Activated naive CD8-positive, alpha-beta T cell (primary cell): ENCODE results near the gene FARP1.

Experiments
- H3K27ac Mint-ChIP-seq: one replicate; pipeline ENCODE4 v1.8.0; 2021; ENCODE audit warnings: mixed read lengths
- H3K27me3 Mint-ChIP-seq: one replicate; pipeline ENCODE4 v1.8.0; 2021; ENCODE audit warnings: mixed read lengths
- H3K36me3 Mint-ChIP-seq: one replicate; pipeline ENCODE4 v1.8.0; 2021; ENCODE audit warnings: mixed read lengths
- H3K4me1 Mint-ChIP-seq: one replicate; pipeline ENCODE4 v1.8.0; 2021; ENCODE audit warnings: low read depth, mixed read lengths
- H3K4me3 Mint-ChIP-seq: one replicate; pipeline ENCODE4 v1.8.0; 2021; ENCODE audit warnings: mild to moderate bottlenecking, mixed read lengths
- H3K9me3 Mint-ChIP-seq: one replicate; pipeline ENCODE4 v1.8.0; 2021; ENCODE audit warnings: low read depth, mixed read lengths

FARP1 gene

GRCh38 chr13:98429977-98430736 is 287.3 kb downstream of the FARP1 start:
- peaks cover 17% of the 10 kb centered on the region for H3K27me3 Mint-ChIP-seq
- no peaks in the 10 kb centered on the region for H3K9me3 Mint-ChIP-seq
- H3K4me1 Mint-ChIP-seq: no peaks in the 10 kb centered on the region
- H3K27ac Mint-ChIP-seq: no peak overlapping the region
- no peak overlapping the region for H3K4me3 Mint-ChIP-seq
- H3K36me3 Mint-ChIP-seq: no peaks in the 10 kb centered on the region

GRCh38 chr13:98432638-98433037 is 289.7 kb downstream of the FARP1 start:
- no peak overlapping the region for H3K4me3 Mint-ChIP-seq
- peaks cover 9% of the 10 kb centered on the region for H3K27me3 Mint-ChIP-seq
- H3K4me1 Mint-ChIP-seq: no peaks in the 10 kb centered on the region

GRCh38 chr13:98433654-98434053 is 290.8 kb downstream of the FARP1 start:
- Mint-ChIP-seq H3K36me3 (no peaks in the 10 kb centered on the region), H3K27ac (no peak overlapping the region), H3K9me3 (no peaks in the 10 kb centered on the region), H3K4me3 (no peak overlapping the region), H3K4me1 (no peaks in the 10 kb centered on the region), H3K27me3 (peaks cover 5% of the 10 kb centered on the region)

More at GRCh38 chr13:98432638-98433037, 289.7 kb downstream of the FARP1 start:
- Mint-ChIP-seq H3K9me3 (no peaks in the 10 kb centered on the region), H3K36me3 (no peaks in the 10 kb centered on the region), H3K27ac (no peak overlapping the region)

- Mint-ChIP-seq H3K36me3 (no peaks in the 10 kb centered on the region), H3K4me1 (no peaks in the 10 kb centered on the region), H3K9me3 (no peaks in the 10 kb centered on the region), H3K4me3 (no peak overlapping the region), H3K27me3 (peaks cover 3% of the 10 kb centered on the region), H3K27ac (no peak overlapping the region)
These were observed 291.2 kb downstream of the FARP1 start for GRCh38 chr13:98434060-98434459.

GRCh38 chr13:98435376-98435775 is 292.5 kb downstream of the FARP1 start:
- Mint-ChIP-seq H3K4me3 (no peak overlapping the region), H3K27ac (no peak overlapping the region), H3K4me1 (no peaks in the 10 kb centered on the region), H3K9me3 (no peaks in the 10 kb centered on the region), H3K36me3 (no peaks in the 10 kb centered on the region), H3K27me3 (peaks cover 3% of the 10 kb centered on the region)

- Mint-ChIP-seq H3K4me3 (no peak overlapping the region), H3K27ac (no peak overlapping the region), H3K9me3 (no peaks in the 10 kb centered on the region), H3K4me1 (no peaks in the 10 kb centered on the region), H3K36me3 (no peaks in the 10 kb centered on the region), H3K27me3 (peaks cover 3% of the 10 kb centered on the region)
These were observed 293.5 kb downstream of the FARP1 start for GRCh38 chr13:98436233-98436910.

- no peaks in the 10 kb centered on the region for H3K9me3 Mint-ChIP-seq
- no peak overlapping the region for H3K27ac Mint-ChIP-seq
- H3K36me3 Mint-ChIP-seq: no peaks in the 10 kb centered on the region
- H3K4me3 Mint-ChIP-seq: no peak overlapping the region
- no peaks in the 10 kb centered on the region for H3K4me1 Mint-ChIP-seq
- H3K27me3 Mint-ChIP-seq: no peaks in the 10 kb centered on the region
These were observed 295.6 kb downstream of the FARP1 start for GRCh38 chr13:98438246-98439125.

- Mint-ChIP-seq H3K27me3 (no peaks in the 10 kb centered on the region), H3K9me3 (no peaks in the 10 kb centered on the region), H3K27ac (no peak overlapping the region), H3K4me1 (peaks cover under 1% of the 10 kb centered on the region), H3K4me3 (no peak overlapping the region), H3K36me3 (no peaks in the 10 kb centered on the region)
These were observed 296.4 kb downstream of the FARP1 start for GRCh38 chr13:98439126-98439828.

- Mint-ChIP-seq H3K4me1 (peaks cover 3% of the 10 kb centered on the region), H3K36me3 (no peaks in the 10 kb centered on the region), H3K4me3 (no peak overlapping the region), H3K27me3 (no peaks in the 10 kb centered on the region), H3K27ac (no peak overlapping the region), H3K9me3 (no peaks in the 10 kb centered on the region)
These were observed 297.0 kb downstream of the FARP1 start for GRCh38 chr13:98439896-98440295.

- Mint-ChIP-seq H3K4me3 (no peak overlapping the region), H3K4me1 (peaks cover 9% of the 10 kb centered on the region), H3K27ac (no peak overlapping the region), H3K36me3 (no peaks in the 10 kb centered on the region), H3K27me3 (no peaks in the 10 kb centered on the region), H3K9me3 (no peaks in the 10 kb centered on the region)
These were observed 297.6 kb downstream of the FARP1 start for GRCh38 chr13:98440390-98441055.

- no peaks in the 10 kb centered on the region for H3K27me3 Mint-ChIP-seq
- H3K4me1 Mint-ChIP-seq: peaks cover 15% of the 10 kb centered on the region
- H3K36me3 Mint-ChIP-seq: no peaks in the 10 kb centered on the region
- no peaks in the 10 kb centered on the region for H3K9me3 Mint-ChIP-seq
- H3K27ac Mint-ChIP-seq: no peak overlapping the region
- no peak overlapping the region for H3K4me3 Mint-ChIP-seq
These were observed 298.3 kb downstream of the FARP1 start for GRCh38 chr13:98441056-98441676.

GRCh38 chr13:98442391-98443230 is 299.7 kb downstream of the FARP1 start:
- no peak overlapping the region for H3K27ac Mint-ChIP-seq
- no peaks in the 10 kb centered on the region for H3K36me3 Mint-ChIP-seq
- H3K27me3 Mint-ChIP-seq: no peaks in the 10 kb centered on the region
- no peak overlapping the region for H3K4me3 Mint-ChIP-seq
- no peaks in the 10 kb centered on the region for H3K9me3 Mint-ChIP-seq
- H3K4me1 Mint-ChIP-seq: peaks cover 15% of the 10 kb centered on the region

GRCh38 chr13:98443329-98443728 is 300.4 kb downstream of the FARP1 start:
- Mint-ChIP-seq H3K4me3 (no peak overlapping the region), H3K27ac (no peak overlapping the region), H3K36me3 (no peaks in the 10 kb centered on the region), H3K4me1 (peaks cover 15% of the 10 kb centered on the region), H3K27me3 (no peaks in the 10 kb centered on the region), H3K9me3 (no peaks in the 10 kb centered on the region)
